ENCODE measurements around the gene EMC9.

EMC9 gene

GRCh38 chr14:24130717-24131548 lies 10.5 kb downstream of the EMC9 start:
- DNase-seq, result no peak

- no peak for DNase-seq
These were observed 11.0 kb downstream of the EMC9 start, which contains the start of gene FITM1 for GRCh38 chr14:24130380-24130716. TSS of gene FITM1 (plus strand) at chr14:24130659. CDS start at chr14:24131564, 905 bp downstream.

- DNase-seq, result no peak
These were observed 11.9 kb downstream of the EMC9 start for GRCh38 chr14:24129410-24129998.

DNA sequence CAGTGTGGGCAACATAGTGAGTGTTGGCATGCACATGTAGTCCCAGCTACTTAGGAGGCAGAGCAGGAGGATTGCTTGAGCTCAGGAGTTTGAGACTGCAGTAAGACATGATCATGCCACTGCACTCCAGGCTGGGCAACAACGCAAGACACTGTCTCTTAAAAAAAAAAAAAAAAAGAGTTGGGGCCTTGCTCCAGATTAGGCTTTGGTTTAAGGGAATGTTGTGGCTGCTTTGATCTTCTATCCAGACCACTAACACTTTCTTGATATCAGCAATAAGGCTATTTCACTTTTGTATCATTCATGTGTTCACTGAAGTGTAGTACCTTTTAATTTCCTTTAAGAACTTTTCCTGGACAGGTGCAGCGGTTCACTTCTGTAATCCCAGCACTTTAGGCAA lies 13.7 kb downstream of the EMC9 start:
- DNase-seq, result no peak

GRCh38 chr14:24126939-24127338 lies 14.5 kb downstream of the EMC9 start:
- DNase-seq, result no peak

DNA sequence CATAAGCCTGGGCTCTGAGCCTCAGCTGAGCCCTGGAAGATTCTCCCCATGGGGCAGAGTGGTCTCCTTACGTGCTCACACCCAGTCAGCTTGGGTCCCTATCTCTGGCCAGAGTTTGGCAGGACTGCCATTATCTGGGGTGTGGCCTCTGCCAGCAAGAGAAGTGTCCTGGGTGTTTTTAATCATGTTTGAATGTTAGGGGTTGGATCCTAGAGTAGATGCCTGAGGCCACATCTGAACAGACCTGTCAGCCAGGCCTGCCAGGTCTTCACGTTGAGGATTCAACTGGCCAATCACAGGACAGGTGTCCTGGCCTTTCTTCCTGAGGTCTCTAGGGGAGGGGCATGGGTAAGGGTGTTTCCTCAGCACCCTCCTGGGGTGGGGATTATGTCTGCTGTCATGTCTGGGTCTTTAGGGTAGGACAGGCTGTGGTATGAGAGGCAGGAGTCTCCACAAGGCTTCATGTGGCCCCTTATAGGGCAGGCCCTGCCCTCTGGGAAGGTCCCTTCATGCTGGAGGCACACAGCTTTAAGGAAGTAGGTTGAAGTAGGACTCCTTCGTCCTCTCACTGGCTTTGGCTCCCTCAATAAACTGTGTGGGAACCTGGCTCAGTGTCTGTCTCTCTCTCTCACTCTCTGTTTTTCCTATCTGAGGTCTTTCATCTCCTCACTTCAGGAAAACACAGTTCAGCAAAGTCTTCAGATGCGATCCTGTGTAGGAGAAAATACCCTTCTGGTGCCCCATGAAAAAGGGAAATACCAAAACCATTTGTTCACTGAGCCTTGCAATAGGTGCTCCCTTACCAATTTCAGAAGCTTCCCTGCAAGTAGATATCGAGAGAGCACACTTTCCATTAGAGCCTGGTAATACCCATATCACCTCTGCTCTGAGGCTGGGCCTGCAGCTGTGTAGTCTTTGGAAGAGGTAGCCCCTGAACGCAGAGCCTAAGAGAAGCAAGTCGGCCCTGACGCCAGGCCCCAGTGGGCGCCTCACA lies 17.7 kb downstream of the EMC9 start:
- no peak for DNase-seq

DNA sequence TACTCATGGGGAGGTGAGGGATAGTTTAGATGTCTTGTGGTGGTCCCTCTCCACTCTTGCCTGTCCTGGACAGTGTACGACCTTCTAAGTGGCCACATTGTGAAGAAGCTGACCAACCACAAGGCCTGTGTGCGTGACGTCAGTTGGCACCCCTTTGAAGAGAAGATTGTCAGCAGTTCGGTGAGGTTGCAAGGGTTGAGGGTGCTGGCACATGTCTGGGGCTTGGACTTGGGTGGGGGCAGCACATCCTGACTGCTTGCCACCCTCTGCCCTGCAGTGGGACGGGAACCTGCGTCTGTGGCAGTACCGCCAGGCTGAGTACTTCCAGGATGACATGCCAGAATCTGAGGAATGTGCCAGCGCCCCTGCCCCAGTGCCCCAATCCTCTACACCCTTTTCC lies 18.5 kb downstream of the EMC9 start:
- DNase-seq, result no peak

- DNase-seq, result no peak
These were observed 19.0 kb downstream of the EMC9 start for GRCh38 chr14:24122416-24122815.

DNA sequence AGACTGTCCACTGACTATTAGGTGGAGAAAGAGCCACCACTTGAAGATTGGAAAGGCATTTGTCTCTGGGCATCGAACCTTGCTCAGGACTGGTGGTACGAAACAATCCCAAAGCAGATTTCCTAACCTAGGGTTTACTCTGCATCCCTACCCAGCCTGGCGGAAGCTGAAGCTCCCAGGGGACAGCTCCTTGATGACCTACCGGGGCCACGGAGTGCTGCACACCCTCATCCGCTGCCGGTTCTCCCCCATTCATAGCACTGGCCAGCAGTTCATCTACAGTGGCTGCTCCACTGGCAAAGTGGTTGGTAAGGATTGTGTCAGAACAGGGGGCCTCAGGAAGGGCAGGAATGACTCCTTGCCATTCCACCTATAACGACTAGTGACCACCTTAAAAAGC lies 20.2 kb downstream of the EMC9 start:
- no peak for DNase-seq

DNA sequence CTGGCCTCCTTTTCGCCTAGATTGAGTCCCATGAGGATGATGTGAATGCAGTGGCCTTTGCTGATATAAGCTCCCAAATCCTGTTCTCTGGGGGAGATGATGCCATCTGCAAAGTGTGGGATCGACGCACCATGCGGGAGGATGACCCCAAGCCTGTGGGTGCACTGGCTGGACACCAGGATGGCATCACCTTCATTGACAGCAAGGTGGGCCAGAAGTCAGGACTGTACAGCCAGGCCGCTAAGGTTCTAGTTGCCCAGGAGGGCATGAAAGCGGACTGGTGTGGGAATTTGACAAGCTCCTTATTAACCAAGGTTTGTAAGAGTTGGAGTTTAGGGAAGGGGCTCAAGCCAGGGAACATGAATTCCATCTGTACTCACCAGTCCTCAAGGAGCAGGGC lies 21.7 kb downstream of the EMC9 start:
- DNase-seq, result no peak

DNA sequence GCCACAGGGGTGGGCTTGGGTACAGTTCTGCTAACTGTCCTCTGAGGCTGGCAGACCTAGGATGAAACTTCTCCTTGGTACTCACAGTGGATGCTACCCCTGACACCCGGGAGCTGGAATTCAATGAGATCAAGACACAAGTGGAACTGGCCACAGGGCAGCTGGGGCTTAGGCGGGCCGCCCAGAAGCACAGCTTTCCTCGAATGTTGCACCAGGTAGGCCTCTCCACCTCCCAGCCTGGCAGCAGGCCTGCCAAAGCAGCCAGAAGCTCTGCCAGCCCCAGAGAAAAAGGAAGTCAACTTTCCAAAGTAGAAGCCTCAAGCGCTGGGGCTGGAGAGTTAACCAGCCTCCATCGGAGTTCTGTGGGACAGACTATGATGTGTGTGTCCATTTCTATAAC lies 24.2 kb downstream of the EMC9 start:
- no peak for DNase-seq

DNA sequence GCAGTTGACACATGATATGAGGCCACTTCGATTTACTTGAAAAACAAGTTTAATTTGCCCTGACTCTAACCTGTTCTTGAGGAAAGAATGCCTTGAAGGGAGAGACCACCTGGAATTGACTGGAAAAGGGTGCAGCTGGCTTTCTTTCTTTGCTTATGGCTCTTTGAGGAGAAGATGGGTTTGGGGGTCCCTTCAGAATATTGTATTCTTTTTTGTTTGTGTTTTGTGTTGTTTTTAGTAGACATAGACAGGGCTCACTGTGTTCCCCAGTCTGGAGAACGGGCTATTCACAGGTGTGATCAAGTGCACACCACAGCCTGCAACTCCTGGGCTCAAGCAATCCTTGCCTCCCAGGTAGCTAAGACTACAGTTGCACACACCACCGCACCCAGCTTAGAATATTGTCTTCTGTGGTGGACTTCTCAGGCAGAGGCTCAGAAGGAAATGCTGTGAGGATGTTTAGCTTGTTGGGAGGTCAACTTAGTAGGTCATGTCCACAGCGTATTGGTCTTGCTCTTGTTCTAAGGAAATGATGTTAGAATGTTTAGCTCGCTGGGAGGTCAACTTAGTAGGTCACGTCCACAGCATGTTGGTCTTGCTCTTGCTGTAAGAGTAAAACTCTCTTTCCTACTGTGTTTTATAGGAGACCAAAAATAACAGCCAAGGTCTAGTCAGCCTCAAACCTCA lies 25.1 kb downstream of the EMC9 start:
- DNase-seq, result no peak

DNA sequence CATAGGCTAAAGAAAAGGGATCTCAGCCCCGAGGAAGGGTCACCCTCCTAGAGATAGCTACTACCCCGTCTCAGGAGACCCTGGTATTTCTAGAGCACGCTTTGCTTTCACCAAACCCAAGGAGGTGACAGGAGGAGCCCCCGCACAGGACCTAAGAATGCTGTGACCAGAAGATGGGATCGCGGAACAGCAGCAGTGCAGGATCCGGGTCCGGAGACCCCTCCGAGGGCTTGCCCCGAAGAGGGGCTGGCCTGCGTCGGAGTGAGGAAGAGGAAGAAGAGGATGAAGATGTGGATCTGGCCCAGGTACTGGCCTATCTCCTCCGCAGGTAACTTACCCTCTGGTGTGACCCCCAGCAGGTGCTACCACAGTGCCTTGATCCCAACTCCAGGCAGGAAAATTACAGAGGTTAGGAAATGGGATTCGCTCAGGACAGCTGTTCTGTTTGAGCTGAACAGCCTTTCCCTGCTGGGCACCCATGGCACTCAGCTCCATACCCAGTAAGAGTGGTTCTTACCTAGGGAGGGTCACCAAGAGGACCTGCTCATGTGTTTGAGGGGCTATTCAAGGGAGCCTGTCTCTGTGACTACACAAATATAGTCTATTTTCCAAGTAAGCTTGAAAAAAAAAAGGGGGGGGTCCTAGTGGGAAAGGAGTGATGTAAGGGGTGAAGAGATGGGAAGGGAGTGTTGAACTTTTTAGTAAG lies 25.8 kb downstream of the EMC9 start:
- no peak for DNase-seq

GRCh38 chr14:24114532-24115421 lies 26.6 kb downstream of the EMC9 start, which contains the start of the genes DCAF11 and NRL:
TSS of gene DCAF11 (plus strand) at chr14:24114777. CDS start at chr14:24115595, 818 bp downstream.
TSS of gene NRL (minus strand) at chr14:24114949. CDS start at chr14:24082848, 32,101 bp downstream.
- DNase-seq, result peak; percentile 98

DNA sequence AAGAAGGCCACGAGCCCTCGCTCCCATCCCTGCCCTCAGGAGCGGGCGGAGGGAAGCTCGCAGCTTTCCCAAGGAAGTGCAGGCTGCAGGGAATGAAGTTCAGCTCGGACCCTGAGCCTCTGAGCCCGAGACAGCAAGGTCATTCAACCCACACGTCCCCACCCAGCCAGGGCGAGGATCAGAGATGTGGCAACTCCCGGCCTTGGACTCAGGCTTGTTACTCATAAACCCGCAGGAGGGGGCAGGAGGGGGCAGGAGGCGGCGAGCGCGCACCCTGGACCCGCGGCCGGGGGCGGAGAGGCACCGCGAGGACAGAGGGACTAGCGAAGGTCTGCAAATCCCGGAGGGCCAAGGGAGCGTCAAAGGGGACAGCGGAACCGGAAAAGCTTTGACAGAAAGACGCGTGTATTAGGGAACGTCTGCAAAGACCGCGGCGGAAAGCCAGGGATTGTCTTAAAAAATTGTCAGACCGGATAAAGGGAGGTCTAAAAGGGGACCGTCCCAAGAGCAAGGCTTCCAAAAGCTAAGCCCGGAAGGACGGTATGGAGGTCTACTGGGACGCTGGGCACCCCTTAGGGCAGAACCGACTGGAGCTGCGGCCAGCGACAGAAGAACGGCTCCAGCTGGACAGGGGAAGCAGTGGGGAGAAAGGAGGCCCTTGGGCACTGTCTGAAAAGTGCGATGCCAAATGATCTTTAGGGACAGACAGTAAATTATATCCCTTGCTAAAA lies 27.4 kb downstream of the EMC9 start:
- peak; percentile 77 for DNase-seq

DNA sequence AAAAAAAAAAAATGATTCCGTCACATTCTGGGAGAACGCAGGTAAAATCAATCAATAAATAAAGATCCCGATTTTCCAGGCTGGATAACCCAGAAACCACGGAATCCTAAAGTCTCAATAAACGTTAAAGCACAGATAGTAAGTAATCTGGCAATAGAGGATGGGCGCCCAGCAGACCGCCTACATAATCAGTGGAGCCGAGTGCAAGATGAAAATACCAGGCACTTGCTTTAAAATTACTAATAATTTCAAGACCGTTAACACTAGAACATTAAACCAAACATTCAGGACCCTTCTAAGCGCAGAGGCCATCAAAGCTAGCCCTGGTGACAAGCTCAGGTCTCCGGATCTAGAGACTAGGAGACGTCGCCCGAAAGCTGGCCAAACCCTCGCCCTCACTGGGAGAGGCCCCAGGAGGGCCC lies 28.0 kb downstream of the EMC9 start:
- DNase-seq, result no peak

DNA sequence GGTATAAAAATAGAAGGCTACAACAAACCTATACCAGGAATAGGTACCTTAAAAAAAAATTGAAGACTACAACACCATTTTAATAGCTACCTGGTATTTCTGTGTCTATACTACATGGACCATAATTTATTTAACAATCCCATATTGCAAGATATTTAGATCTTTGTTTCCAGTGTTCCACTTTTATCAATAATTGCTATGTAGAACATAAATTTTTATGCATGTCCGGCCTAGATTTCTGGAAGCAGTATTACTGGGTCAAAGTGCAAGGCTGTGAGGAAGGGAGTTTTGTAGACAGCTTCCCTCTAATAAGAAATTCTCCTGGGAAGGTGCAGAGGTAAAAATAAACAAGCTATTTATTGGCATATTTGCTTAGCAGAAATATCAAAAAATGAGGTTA lies 30.9 kb downstream of the EMC9 start:
- no peak for DNase-seq

DNA sequence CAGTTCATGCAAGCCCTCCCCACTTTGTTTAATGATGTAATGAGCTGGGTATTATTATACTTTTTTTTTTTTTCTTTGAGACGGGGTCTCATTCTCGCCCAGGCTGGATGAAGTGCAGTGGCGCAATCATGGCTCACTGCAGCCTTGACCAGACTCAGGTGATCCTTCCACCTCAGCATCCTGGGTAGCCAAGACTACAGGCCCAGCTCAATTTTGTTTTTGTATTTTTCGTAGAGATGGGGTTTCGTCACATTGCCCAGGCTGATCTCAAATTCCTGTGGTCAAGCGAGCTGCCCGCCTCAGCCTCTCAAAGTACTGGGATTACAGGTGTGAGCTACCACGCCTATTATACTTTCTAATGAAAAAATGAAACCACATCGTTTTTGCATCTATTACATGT lies 31.3 kb downstream of the EMC9 start:
- no peak for DNase-seq

DNA sequence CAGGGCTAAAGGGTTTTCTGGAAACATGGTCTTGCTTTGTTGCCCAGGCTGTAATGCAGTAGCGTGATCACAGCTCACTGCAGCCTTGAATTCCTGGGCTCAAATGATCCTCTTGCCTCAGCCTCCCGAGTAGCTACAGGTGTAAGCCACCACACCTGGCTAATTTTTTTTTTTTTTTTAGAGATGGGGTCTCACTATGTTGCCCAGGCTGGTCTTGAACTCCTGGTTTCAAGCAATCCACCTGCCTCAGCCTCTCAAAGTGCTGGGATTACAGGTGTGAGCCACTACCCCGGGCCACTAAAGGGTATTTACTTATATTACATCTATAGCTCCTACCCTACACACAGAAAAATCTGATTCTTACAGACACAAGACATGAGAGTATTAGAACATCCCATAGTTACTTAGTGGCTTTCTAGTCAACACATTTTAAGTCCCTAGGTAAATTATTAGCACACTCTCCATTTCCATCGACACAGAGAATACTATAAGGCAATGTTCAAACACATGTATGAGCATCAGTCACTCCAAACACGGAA lies 33.0 kb downstream of the EMC9 start:
- no peak for DNase-seq

Measured in stimulated activated naive CD4-positive, alpha-beta T cell treated with Interleukin-2 at 50 U/mL for 16 hours (primary cell).